ENCODE measurements around the gene TMEM95.
A peak's percentile ranks its signal among the peaks of the same experiment; 100 is the strongest.

The TMEM95 gene

DNA sequence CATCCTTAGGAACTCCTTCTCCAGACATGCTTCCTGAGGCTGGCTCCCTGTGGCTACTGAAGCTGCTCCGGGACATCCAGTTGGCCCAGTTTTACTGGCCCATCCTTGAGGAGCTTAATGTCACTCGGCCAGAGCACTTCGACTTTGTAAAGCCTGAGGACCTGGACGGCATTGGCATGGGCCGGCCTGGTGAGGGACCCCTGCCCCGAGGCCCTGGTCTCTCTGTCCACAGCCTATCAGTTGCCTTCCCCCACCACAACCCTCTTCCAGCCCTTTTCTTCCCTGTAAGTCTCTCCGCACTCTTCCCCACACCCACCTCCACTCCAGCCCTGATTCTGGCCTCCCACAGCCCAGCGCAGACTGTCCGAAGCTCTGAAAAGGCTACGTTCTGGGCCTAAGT, 27.9 kb downstream of the TMEM95 start:
- DNase-seq: no peak

DNA sequence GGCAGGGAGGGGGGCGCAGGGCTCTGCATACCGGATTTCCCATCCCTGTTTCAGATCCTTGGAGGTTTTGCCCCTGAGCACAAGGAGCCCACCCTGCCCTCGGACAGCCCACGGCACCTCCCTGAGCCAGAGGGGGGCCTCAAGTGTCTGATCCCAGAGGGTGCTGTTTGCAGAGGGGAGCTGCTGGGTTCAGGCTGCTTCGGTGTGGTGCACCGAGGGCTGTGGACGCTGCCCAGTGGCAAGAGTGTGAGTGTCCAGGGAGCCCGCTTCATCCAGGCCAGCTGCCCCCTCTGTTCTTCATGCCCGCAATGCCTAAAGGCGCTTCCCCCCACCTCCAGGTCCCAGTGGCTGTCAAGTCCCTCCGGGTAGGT, 28.4 kb downstream of the TMEM95 start:
- no peak for DNase-seq

DNA sequence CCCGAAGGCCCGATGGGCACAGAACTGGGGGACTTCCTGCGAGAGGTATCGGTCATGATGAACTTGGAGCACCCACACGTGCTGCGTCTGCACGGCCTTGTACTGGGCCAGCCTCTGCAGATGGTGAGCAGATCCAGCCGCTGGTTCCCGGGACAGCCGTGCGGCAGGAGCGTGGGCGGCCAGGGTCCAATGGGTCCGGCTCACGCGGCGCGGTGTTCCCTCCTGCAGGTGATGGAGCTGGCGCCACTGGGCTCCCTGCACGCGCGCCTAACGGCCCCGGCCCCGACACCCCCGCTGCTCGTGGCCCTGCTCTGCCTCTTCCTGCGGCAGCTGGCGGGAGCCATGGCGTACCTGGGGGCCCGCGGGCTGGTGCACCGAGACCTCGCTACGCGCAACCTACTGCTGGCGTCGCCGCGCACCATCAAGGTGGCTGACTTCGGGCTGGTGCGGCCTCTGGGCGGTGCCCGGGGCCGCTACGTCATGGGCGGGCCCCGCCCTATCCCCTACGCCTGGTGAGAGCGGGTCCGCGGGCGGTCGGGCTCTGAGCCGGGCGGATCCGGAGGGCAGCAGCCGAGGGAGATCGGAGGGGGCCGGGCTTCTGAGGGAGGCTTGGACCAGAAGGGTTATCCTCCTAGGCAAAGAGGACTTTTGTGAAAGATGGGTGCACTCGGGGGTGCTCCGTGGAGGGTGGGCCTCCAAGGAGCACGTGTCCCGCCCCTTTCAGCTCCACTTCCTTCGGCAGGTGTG, 29.0 kb downstream of the TMEM95 start:
- DNase-seq: no peak

GRCh38 chr17:7384489-7385081, 29.6 kb downstream of the TMEM95 start:
- no peak for DNase-seq

DNA sequence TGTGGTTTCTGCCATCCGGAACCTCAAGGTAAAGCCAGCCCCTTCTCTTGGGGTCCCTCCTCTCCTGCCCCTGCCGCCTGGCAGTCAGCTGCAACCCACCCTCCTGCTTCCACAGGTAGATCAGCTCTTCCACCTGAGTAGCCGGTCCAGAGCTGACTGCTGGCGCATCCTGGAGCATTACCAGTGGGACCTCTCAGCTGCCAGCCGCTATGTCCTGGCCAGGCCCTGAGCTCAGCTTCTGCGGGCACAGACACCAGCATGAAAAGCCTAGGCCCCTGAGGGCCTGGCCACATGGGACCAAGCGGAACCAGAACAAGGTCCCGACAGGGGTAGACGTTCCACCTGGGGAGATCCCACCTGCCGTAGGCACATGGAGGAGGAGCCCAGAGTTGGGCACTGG, 33.9 kb downstream of the TMEM95 start:
- DNase-seq: no peak

- no peak for DNase-seq
These were observed 35.3 kb downstream of the TMEM95 start for GRCh38 chr17:7389924-7390910.

- no peak for DNase-seq
These were observed 36.4 kb downstream of the TMEM95 start for GRCh38 chr17:7391307-7391706.

DNA sequence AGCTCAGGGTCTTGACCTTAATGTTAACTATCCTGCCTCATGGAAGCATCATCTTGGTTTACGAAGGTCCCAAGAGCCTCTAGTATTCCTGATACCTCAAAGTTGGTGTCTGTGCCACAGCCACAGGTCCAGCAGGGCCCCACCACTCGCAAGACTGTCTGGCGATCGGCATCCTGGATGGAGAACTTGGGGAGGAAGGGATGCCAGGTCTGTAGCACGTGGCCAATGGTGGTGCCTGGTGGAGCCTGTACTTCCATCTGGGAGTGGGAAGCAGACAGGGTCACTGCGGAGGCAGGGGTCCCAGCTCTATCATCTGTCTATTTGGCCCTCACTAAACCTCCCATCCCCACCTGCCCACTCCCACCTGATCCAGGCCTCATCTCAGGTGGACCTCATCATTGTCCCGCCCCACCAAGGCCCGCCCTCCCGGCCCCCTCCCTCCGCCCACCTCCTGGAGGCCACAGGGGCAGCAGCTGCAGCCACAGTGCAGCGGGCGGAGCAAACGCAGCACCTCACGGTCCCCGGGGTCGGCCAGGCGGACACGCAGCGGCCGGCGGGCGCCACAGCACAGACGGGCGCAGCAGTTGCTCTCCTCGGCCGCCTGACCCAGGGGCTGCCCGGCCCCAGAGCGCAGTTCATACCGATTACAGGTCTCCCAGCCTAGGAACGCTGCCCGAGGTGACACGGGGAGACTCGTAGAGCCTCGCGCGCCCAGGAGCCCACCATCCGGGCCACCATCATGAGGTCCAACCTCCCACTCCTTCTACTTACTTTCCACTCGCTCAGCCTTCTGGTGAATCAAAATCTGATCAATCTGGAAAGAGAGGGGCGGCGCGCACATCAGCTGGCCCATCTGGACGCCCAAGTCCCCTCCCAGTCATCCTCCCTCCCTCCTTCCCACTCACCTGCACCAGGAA, 38.0 kb downstream of the TMEM95 start:
- DNase-seq: no peak

DNA sequence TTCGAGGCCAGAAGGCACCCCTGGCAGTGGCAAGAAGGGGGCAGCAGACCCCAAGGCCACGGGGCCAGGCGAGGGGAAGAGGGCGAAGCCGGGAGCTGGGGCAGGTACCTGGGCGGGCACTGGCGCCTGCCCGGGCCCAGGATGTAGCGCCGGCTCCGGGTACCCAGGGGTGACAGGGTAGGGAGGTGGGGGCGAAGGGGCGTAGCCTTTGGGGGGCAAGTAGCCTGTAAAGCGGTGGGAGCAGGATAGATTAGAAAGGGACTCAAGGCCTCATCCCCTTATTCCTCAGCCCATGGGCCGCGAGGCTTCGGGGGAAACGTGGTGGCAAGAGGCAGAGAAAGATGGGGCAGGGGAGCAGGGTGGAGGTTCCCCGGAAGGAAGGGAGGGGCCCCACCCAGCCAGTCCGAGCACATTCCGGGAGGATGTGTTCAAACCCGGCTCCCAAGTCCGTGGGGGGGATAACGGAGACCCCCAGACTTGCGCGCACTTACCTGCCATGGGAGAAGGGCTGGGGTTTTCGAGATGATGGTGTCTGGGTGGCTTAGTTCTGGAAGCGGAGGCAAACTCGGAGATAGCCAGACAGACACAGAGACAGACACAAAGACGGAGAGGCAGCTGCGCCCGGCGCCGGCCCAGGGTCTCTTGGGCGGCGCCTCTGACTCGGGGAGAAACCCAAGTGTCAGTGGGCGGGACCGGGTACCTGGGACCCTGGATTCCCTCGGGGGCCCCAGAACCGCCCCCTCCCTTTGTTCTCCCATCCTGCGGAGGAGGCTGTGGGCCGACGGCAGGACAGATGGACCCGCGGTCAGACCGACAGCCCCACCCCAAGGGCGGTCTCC, 38.9 kb downstream of the TMEM95 start:
- no peak for DNase-seq

- DNase-seq: peak in 1 of 2 experiments; percentile 46
These were observed 39.7 kb downstream of the TMEM95 start, which contains the start of gene PLSCR3 for GRCh38 chr17:7394452-7395191. PLSCR3 (minus strand) TSS chr17:7394525; CDS start chr17:7394110, 415 bp downstream.

DNA sequence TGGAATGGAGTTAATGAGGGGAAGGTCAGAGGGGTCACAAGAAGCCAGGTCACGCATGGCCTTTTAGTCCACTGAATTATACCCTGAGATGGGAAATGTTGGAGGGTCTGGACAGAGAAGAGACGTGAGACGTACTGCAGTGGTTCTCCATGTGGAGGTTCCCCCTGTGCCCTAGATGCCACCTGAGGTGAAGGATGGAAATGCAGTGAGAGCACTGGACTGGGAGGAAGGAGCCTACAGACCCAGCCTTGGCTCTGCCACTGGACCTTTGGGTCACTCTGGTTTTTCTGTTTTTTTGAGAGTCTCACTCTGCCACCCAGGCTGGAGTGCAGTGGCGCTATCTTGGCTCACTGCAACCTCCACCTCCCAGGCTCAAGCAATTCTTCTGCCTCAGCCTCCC, 41.2 kb downstream of the TMEM95 start:
- DNase-seq: no peak

DNA sequence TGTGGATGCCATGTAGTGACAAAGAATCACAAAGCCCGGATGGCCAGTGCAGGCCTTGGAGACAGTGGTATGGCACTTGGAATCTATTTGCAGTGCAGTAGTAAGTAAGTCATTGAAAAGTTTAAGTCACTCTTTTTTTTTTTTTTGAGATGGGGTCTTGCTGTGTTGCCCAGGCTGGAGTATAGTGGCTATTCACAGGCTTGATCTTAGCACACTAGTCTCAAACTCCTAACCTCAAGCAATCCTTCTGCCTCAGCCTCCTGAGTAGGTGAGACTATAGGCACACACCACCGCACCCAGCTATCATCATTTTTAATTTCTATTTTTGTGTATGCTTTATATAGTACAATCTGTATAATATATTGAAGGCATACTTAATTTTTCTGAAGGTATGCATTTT, 43.7 kb downstream of the TMEM95 start:
- no peak for DNase-seq

- DNase-seq: no peak
These were observed 48.2 kb downstream of the TMEM95 start for GRCh38 chr17:7403043-7403726.

DNA sequence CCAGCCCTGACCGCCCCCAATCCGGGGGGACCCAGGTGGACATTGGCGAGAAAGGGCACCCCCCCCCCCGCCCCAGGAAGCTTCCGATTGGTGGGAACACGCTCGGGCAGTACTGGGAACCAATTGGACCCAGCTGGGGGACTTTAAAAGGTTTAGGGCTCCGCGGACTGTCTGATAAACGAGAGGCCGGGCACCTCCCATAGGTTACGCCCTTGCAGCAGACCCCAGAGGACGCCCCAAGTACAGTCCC, 48.7 kb downstream of the TMEM95 start:
- no peak for DNase-seq

DNA sequence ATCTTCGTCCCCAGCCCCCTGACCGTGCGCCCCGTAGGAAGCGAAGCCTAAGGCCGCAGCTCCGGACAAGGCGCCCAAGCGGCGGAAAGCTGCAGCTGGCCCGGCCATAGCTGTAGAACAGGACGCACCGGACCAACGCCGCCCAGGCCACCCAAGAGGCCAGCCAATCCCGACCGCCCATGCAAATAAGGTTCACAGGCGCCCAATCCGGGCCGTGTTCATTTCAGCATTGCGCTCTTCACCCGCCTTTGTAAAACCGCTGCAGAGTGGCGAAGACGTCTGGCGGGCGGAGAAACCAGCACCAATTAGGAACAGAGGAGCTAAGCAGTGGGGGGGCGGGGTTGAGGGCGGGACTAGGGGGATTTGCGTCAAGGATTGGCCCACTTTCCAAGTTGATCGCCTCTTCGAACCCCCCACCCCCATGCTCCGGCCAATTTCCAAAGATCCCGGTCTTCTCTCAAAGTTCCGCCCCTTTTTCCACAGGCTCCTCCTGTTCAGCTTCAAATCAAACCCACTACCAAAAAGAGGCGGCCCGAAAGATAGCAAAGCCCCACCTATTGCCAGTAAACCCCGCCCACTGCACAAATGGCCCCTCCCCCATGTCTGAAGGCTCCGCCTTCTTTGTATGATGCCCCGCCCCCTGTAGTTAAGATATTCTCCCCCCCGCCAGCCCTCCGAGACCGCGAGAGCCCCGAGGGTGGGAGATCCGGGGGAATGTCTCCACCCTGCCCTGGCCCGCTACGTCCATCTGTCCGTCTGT, 49.2 kb downstream of the TMEM95 start, which contains the start of gene TMEM256:
Gene TMEM256 (minus strand): TSS at position 121 of the 760 bp plus-strand sequence. CDS start 13 bp downstream, at position 108.
- peak; percentile 93 to 94 for DNase-seq

- no peak for DNase-seq
These were observed 49.9 kb downstream of the TMEM95 start for GRCh38 chr17:7404737-7405349.

- DNase-seq: no peak
These were observed 50.6 kb downstream of the TMEM95 start for GRCh38 chr17:7405350-7406234.

All from cerebellar nuclear complex (tissue), 1 donor.